CD14-positive monocyte (primary cell): ENCODE measurements around the gene CD74. TPM values are rescaled to one million over a fixed set of nuclear protein-coding genes. Genes with fewer than 3 reads are reported as not detected.

Experiments used
- DNase-seq, 3 donors: peaks; one replicate each; pipeline ENCODE4 v3.0.0-alpha.2; 2011 to 2022
- H2AFZ ChIP-seq: 2 replicates; pipeline ENCODE4 v1.6.0; 2012; ENCODE audit warnings: mild to moderate bottlenecking, low read depth, low read length, inconsistent platforms; ENCODE audit not compliant: insufficient read depth, poor library complexity, severe bottlenecking
- H3K27ac ChIP-seq, 2 donors: 1 replicate in 1 of 2; 2 replicates in 1 of 2; pipeline ENCODE4 v1.5.1; 2012 to 2013; ENCODE audit warnings: low read length in 2 of 2, control low read depth in 1 of 2, inconsistent platforms in 1 of 2, low read depth in 1 of 2, mild to moderate bottlenecking in 1 of 2
- H3K27me3 ChIP-seq, 2 donors: one replicate each; pipeline versions ENCODE4 v1.6.0 to v1.6.1; 2011 to 2013; ENCODE audit warnings: low read length in 2 of 2; ENCODE audit not compliant: control insufficient read depth in 2 of 2, insufficient read depth in 2 of 2
- H3K36me3 ChIP-seq, 2 donors: replicated peaks in 1 of 2; 1 replicate in 1 of 2; 2 replicates in 1 of 2; pipeline versions ENCODE4 v1.5.1 to v1.6.1; 2012 to 2013; ENCODE audit warnings: low read length in 2 of 2, control low read depth in 1 of 2, inconsistent platforms in 1 of 2, mild to moderate bottlenecking in 1 of 2; ENCODE audit not compliant: insufficient read depth in 2 of 2, control insufficient read depth in 1 of 2
- H3K4me1 ChIP-seq, 2 donors: 1 replicate in 1 of 2; 2 replicates in 1 of 2; pipeline versions ENCODE4 v1.5.1 to v1.6.1; 2012 to 2013; ENCODE audit warnings: low read length in 2 of 2, control low read depth in 1 of 2, inconsistent platforms in 1 of 2, mild to moderate bottlenecking in 1 of 2, moderate library complexity in 1 of 2; ENCODE audit not compliant: insufficient read depth in 2 of 2, control insufficient read depth in 1 of 2
- H3K4me2 ChIP-seq: replicated peaks from 2 replicates; pipeline ENCODE3; 2012; ENCODE audit warnings: low read length, moderate library complexity, mild to moderate bottlenecking; ENCODE audit not compliant: poor library complexity, severe bottlenecking; ENCODE audit errors: extremely low read depth
- H3K4me3 ChIP-seq, 3 experiments: fragments of 200-600 bp in 1 of 3; sonication (generic) in 1 of 3; replicated peaks in 1 of 3; 1 replicate in 2 of 3; 2 replicates in 1 of 3; pipeline ENCODE4 v1.5.1; 2011 to 2013; ENCODE audit warnings: low read length in 3 of 3, mild to moderate bottlenecking in 3 of 3, control low read depth in 2 of 3, low read depth in 2 of 3, inconsistent platforms in 1 of 3, moderate library complexity in 1 of 3
- H3K79me2 ChIP-seq: 2 replicates; pipeline ENCODE4 v1.6.0; 2012; ENCODE audit warnings: mild to moderate bottlenecking, control low read depth, inconsistent platforms, low read length, moderate library complexity; ENCODE audit not compliant: insufficient read depth
- H3K9ac ChIP-seq: 2 replicates; pipeline ENCODE4 v1.6.0; 2017; ENCODE audit warnings: low read length, mild to moderate bottlenecking; ENCODE audit not compliant: insufficient read depth, poor library complexity, severe bottlenecking
- H3K9me3 ChIP-seq, 2 donors: replicated peaks in 1 of 2; 1 replicate in 1 of 2; 2 replicates in 1 of 2; pipeline versions ENCODE4 v1.5.1 to v1.6.1; 2012 to 2013; ENCODE audit warnings: low read length in 2 of 2, control low read depth in 1 of 2; ENCODE audit not compliant: control insufficient read depth in 1 of 2, insufficient read depth in 1 of 2
- H4K20me1 ChIP-seq: 2 replicates; pipeline ENCODE4 v1.6.0; 2012; ENCODE audit warnings: mild to moderate bottlenecking, low read length, control low read depth, moderate library complexity; ENCODE audit not compliant: insufficient read depth
- H3K27ac Mint-ChIP-seq, 7 donors: one replicate each; pipeline ENCODE4 v1.8.0; 2020; ENCODE audit warnings: mild to moderate bottlenecking in 7 of 7, mixed read lengths in 7 of 7, moderate library complexity in 6 of 7, inconsistent platforms in 2 of 7
- H3K27me3 Mint-ChIP-seq, 3 donors: one replicate each; pipeline ENCODE4 v1.8.0; 2021 to 2022; ENCODE audit warnings: low read depth in 3 of 3, mild to moderate bottlenecking in 3 of 3, mixed read lengths in 3 of 3, moderate library complexity in 3 of 3, inconsistent platforms in 1 of 3
- H3K36me3 Mint-ChIP-seq, 2 donors: one replicate each; pipeline ENCODE4 v1.8.0; 2020; ENCODE audit warnings: mixed read lengths in 2 of 2, inconsistent platforms in 1 of 2, mild to moderate bottlenecking in 1 of 2
- H3K4me1 Mint-ChIP-seq: one replicate; pipeline ENCODE4 v1.8.0; 2020; ENCODE audit warnings: mild to moderate bottlenecking, mixed read lengths
- H3K4me3 Mint-ChIP-seq, 2 donors: one replicate each; pipeline ENCODE4 v1.8.0; 2020; ENCODE audit warnings: mild to moderate bottlenecking in 2 of 2, mixed read lengths in 2 of 2, moderate library complexity in 1 of 2
- H3K9me3 Mint-ChIP-seq, 7 donors: one replicate each; pipeline ENCODE4 v1.8.0; 2020 to 2022; ENCODE audit warnings: mixed read lengths in 7 of 7, mild to moderate bottlenecking in 6 of 7, moderate library complexity in 6 of 7, inconsistent platforms in 2 of 7
- WGBS: methylation state at CpG from one replicate; pipeline ENCODE4 v1.1.5; 2013; ENCODE audit warnings: missing lambda C conversion rate; ENCODE audit not compliant: insufficient coverage; 5-methylcytosine and 5-hydroxymethylcytosine counted together
- intact Hi-C, 2 donors: fragments of 100-400 bp; cut with micrococcal nuclease; formaldehyde crosslinking; loops; one replicate each; pipeline versions ENCODE4 v1.15.0 to v1.15.1; 2023
- polyA plus RNA-seq, 3 donors: library from polyadenylated mRNA; depleted of rRNA in 1 of 3; unstranded in 2 of 3; stranded (reverse) in 1 of 3; fragments of 300-500 nt in 2 of 3; fragments of >200 nt in 1 of 3; fragmentation: Illumina TruSeq in 2 of 3; gene quantifications; 1 replicate in 2 of 3; 2 replicates in 1 of 3; pipeline ENCODE4 v1.2.3, GENCODE V29; 2012 to 2021
- TF ChIP-seq, protein P1 (sequence below): fragments of 200-600 bp; IDR thresholded peaks from one replicate; pipeline ENCODE4 v1.8.0; 2022; ENCODE audit warnings: antibody characterized with exemption, mild to moderate bottlenecking

The CD74 gene
- polyA plus RNA-seq, 3 donors = 3,498 to 7,550 (median 4,939) TPM

- Histone ChIP-seq H3K27ac (no peak overlapping the region), H2AFZ (no peak overlapping the region), H3K9me3 (no peaks in the 10 kb centered on the region), H3K79me2 (no peaks in the 10 kb centered on the region), H3K4me2 (no peak overlapping the region), H4K20me1 (no peaks in the 10 kb centered on the region), H3K36me3 (no peaks in the 10 kb centered on the region), H3K9ac (no peak overlapping the region), H3K4me1 (peaks cover 8 to 9% of the 10 kb centered on the region in 2 donors), H3K4me3 (no peak overlapping the region), H3K27me3 (no peaks in the 10 kb centered on the region)
- WGBS = 29% methylated on average over 5 of the region's 5 CpGs
- Mint-ChIP-seq H3K27me3 (peaks cover 0 to 7% (median 1%) of the 10 kb centered on the region in 3 donors), H3K4me1 (peaks cover 14% of the 10 kb centered on the region), H3K4me3 (no peak overlapping the region), H3K9me3 (no peaks in the 10 kb centered on the region), H3K36me3 (no peaks in the 10 kb centered on the region), H3K27ac (peak overlapping the region in 5 of 7 donors; percentile 51 to 79 (median 66))
- TF ChIP-seq, protein P1, sequence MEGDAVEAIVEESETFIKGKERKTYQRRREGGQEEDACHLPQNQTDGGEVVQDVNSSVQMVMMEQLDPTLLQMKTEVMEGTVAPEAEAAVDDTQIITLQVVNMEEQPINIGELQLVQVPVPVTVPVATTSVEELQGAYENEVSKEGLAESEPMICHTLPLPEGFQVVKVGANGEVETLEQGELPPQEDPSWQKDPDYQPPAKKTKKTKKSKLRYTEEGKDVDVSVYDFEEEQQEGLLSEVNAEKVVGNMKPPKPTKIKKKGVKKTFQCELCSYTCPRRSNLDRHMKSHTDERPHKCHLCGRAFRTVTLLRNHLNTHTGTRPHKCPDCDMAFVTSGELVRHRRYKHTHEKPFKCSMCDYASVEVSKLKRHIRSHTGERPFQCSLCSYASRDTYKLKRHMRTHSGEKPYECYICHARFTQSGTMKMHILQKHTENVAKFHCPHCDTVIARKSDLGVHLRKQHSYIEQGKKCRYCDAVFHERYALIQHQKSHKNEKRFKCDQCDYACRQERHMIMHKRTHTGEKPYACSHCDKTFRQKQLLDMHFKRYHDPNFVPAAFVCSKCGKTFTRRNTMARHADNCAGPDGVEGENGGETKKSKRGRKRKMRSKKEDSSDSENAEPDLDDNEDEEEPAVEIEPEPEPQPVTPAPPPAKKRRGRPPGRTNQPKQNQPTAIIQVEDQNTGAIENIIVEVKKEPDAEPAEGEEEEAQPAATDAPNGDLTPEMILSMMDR = no peak
- DNase-seq = peak; percentile 53 to 71 (median 54)
- intact Hi-C loops = no loop called here
These were observed 16.7 kb upstream of the CD74 start for GRCh38 chr5:150429410-150429873.

DNA sequence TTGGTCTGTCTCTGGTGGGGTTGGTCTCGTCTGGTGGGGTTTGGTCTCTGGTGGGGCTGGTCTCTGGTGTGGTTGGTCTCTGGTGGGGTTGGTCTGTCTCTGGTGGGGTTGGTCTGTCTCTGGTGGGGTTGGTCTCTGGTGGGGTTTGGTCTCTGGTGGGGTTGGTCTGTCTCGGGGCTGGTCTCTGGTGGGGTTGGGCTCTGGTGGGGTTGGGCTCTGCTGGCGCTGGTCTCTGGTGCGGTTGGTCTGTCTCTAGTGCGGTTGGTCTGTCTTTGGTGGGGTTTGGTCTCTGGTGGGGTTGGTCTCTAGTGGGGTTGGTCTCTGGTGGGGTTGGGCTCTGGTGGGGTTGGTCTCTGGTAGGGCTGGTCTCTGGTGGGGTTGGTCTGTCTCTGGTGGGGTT is 16.3 kb upstream of the CD74 start:
- H4K20me1 ChIP-seq = no peaks in the 10 kb centered on the region
- Mint-ChIP-seq H3K27ac (peak overlapping the region in 2 of 7 donors; percentile 4 to 59), H3K9me3 (no peaks in the 10 kb centered on the region), H3K27me3 (peaks cover 0 to 9% (median 1%) of the 10 kb centered on the region in 3 donors), H3K4me3 (no peak overlapping the region), H3K36me3 (no peaks in the 10 kb centered on the region), H3K4me1 (peaks cover 14% of the 10 kb centered on the region)
- H3K9ac ChIP-seq = no peak overlapping the region
- H3K27me3 ChIP-seq = no peaks in the 10 kb centered on the region
- no peak overlapping the region for H2AFZ ChIP-seq
- 100% methylated on average over 3 of the region's 5 CpGs for WGBS
- TF ChIP-seq, protein P1 = no peak
- no peak overlapping the region for H3K4me3 ChIP-seq
- H3K9me3 ChIP-seq = no peaks in the 10 kb centered on the region
- intact Hi-C loops = no loop called here
- H3K4me1 ChIP-seq = peaks cover 8 to 9% of the 10 kb centered on the region in 2 donors
- no peaks in the 10 kb centered on the region for H3K36me3 ChIP-seq
- H3K79me2 ChIP-seq = no peaks in the 10 kb centered on the region
- H3K4me2 ChIP-seq = no peak overlapping the region
- H3K27ac ChIP-seq = no peak overlapping the region
- no peak for DNase-seq
